Activated T-cell treated with anti-CD3 and anti-CD28 coated beads, Interleukin-2, amount 50 U/mL, for 4 hours (primary cell): Measurements from ENCODE around the gene STARD3. TPM values are rescaled to one million over a fixed set of nuclear protein-coding genes. Genes with fewer than 3 reads are reported as not detected.
"Not testable (repeated sequence)": the region's sequence is repeated elsewhere in the genome, so short reads cannot be mapped to it uniquely, and the experiment has no call there.

Experiments
- ATAC-seq, 2 donors: fragments of 200-7000 bp; cut with Tn5 transposase; one replicate each; pipeline ENCODE4 v1.10.0; 2021
- DNase-seq: peaks from one replicate; pipeline ENCODE4 v3.0.0-alpha.2; 2020
- H3K27me3 Mint-ChIP-seq: one replicate; pipeline ENCODE4 v1.8.0; 2021; ENCODE audit warnings: low read depth, mixed read lengths
- H3K36me3 Mint-ChIP-seq: one replicate; pipeline ENCODE4 v1.8.0; 2022; ENCODE audit warnings: mixed read lengths; ENCODE audit not compliant: insufficient read depth
- H3K4me1 Mint-ChIP-seq: one replicate; pipeline ENCODE4 v1.8.0; 2021; ENCODE audit warnings: low read depth, mixed read lengths
- H3K4me3 Mint-ChIP-seq: one replicate; pipeline ENCODE4 v1.8.0; 2021; ENCODE audit warnings: mild to moderate bottlenecking, moderate library complexity, mixed read lengths
- H3K9me3 Mint-ChIP-seq: one replicate; pipeline ENCODE4 v1.8.0; 2021; ENCODE audit warnings: mixed read lengths
- total RNA-seq, 3 donors: library from RNA; stranded (reverse); gene quantifications; one replicate each; pipeline ENCODE4 v1.2.1, GENCODE V29; 2021

STARD3 gene
- total RNA-seq, 3 donors from 2014 or later = 66.0 to 67.1 (median 66.4) TPM

- H3K9me3 Mint-ChIP-seq = no peaks in the 10 kb centered on the region
- H3K4me3 Mint-ChIP-seq = no peak overlapping the region
- no peaks in the 10 kb centered on the region for H3K36me3 Mint-ChIP-seq
- H3K4me1 Mint-ChIP-seq = peaks cover 23% of the 10 kb centered on the region
- DNase-seq (no peak), ATAC-seq (no peak)
- no peaks in the 10 kb centered on the region for H3K27me3 Mint-ChIP-seq
These were observed 73.3 kb downstream of the STARD3 start for GRCh38 chr17:39709998-39710964.

- H3K9me3 Mint-ChIP-seq, DNase-seq, ATAC-seq, H3K27me3 Mint-ChIP-seq, H3K4me3 Mint-ChIP-seq, H3K36me3 Mint-ChIP-seq: not testable (repeated sequence)
- H3K4me1 Mint-ChIP-seq = peaks cover 23% of the 10 kb centered on the region
These were observed 74.1 kb downstream of the STARD3 start for GRCh38 chr17:39711071-39711470.

- no peaks in the 10 kb centered on the region for H3K9me3 Mint-ChIP-seq
- ATAC-seq = no peak
These were observed 74.9 kb downstream of the STARD3 start for GRCh38 chr17:39711851-39712250.

More at GRCh38 chr17:39711851-39712250, 74.9 kb downstream of the STARD3 start:
- Mint-ChIP-seq H3K36me3 (no peaks in the 10 kb centered on the region), H3K4me1 (peaks cover 17% of the 10 kb centered on the region), H3K4me3 (no peak overlapping the region), H3K27me3 (no peaks in the 10 kb centered on the region)
- DNase-seq = no peak

Other genes with a start within 250 kb of the STARD3 start
- gene FBXL20, start 235.5 kb upstream of the STARD3 start, total RNA-seq = 10 to 100 TPM; 19.4 to 21.6 (median 20.9) TPM
- gene MED1, start 185.9 kb upstream of the STARD3 start, total RNA-seq = 10 to 100 TPM; 78.5 to 82.0 (median 79.0) TPM
- 10 to 100 TPM; 94.8 to 99.7 (median 97.7) TPM for gene CDK12, start 175.7 kb upstream of the STARD3 start, total RNA-seq
- gene NEUROD2, start 29.2 kb upstream of the STARD3 start, total RNA-seq = not detected
- gene PPP1R1B, start 10.2 kb upstream of the STARD3 start, total RNA-seq = under 1 TPM in 1 of 3 donors, not detected in 2; 0.18 TPM
- 1 to 10 TPM in 2 of 3 donors, under 1 TPM in 1; 0.73 to 1.4 (median 1.4) TPM for gene TCAP, start 28.2 kb downstream of the STARD3 start, total RNA-seq
- not detected for gene PNMT, start 31.3 kb downstream of the STARD3 start, total RNA-seq
- gene PGAP3, start 50.9 kb downstream of the STARD3 start, total RNA-seq = 10 to 100 TPM; 14.6 to 16.5 (median 16.3) TPM
- 1 to 10 TPM; 2.3 to 3.4 (median 2.9) TPM for gene ERBB2, start 62.9 kb downstream of the STARD3 start, total RNA-seq
- gene MIEN1, start 93.4 kb downstream of the STARD3 start, total RNA-seq = 10 to 100 TPM; 43.2 to 48.6 (median 45.7) TPM
- gene GRB7, start 100.8 kb downstream of the STARD3 start, total RNA-seq = under 1 TPM; 0.43 to 0.73 (median 0.47) TPM
- gene IKZF3, start 227.2 kb downstream of the STARD3 start, total RNA-seq = 100 to 1,000 TPM in 1 of 3 donors, 10 to 100 TPM in 2; 82.3 to 106 (median 91.6) TPM
- under 1 TPM in 2 of 3 donors, not detected in 1; 0.16 to 0.28 TPM for gene ZPBP2, start 231.1 kb downstream of the STARD3 start, total RNA-seq